Gastroesophageal sphincter (tissue), 4 donors: ENCODE data around the gene ANKMY2. TPM values are rescaled to one million over a fixed set of nuclear protein-coding genes. Genes with fewer than 3 reads are reported as not detected.
A peak's percentile ranks its signal among the peaks of the same experiment; 100 is the strongest.

Source experiments
- ATAC-seq: fragments of 150-250 bp; one replicate; pipeline ENCODE4 v1.9.1; 2016; ENCODE audit warnings: mild to moderate bottlenecking, moderate library complexity
- H3K27ac ChIP-seq, 4 donors: fragments of 200-600 bp; sonication (generic) in 3 of 4; 1 replicate in 3 of 4; 2 replicates in 1 of 4; pipeline ENCODE4 v1.5.1; 2016 to 2019
- H3K27me3 ChIP-seq: fragments of 200-600 bp; sonication (generic); one replicate; pipeline ENCODE4 v1.5.1; 2019
- H3K36me3 ChIP-seq, 2 donors: fragments of 200-600 bp; sonication (generic); one replicate each; pipeline ENCODE4 v1.5.1; 2019; ENCODE audit warnings: control low read depth in 1 of 2
- H3K4me1 ChIP-seq, 3 donors: fragments of 200-600 bp; sonication (generic); 1 replicate in 2 of 3; 2 replicates in 1 of 3; pipeline ENCODE4 v1.5.1; 2016 to 2019; ENCODE audit warnings: control low read depth in 2 of 3
- H3K4me3 ChIP-seq, 2 donors: fragments of 200-600 bp; sonication (generic); one replicate each; pipeline ENCODE4 v1.5.1; 2019; ENCODE audit warnings: mild to moderate bottlenecking in 1 of 2, moderate library complexity in 1 of 2
- H3K9me3 ChIP-seq, 3 donors: fragments of 200-600 bp; sonication (generic); one replicate each; pipeline ENCODE4 v1.5.1; 2017 to 2019; ENCODE audit warnings: control low read depth in 2 of 3
- CTCF ChIP-seq, 4 experiments: fragments of 200-600 bp in 2 of 4; fragments of 450-650 bp in 2 of 4; sonication (generic) in 1 of 4; IDR thresholded peaks; one replicate each; pipeline ENCODE4 v1.5.1; 2017 to 2019; ENCODE audit warnings: antibody characterized with exemption in 4 of 4, mild to moderate bottlenecking in 2 of 4, moderate library complexity in 2 of 4
- EP300 ChIP-seq: sonication (generic); formaldehyde crosslinking; IDR thresholded peaks from one replicate; pipeline ENCODE4 v1.6.1; 2017; ENCODE audit warnings: antibody characterized with exemption, mild to moderate bottlenecking
- POLR2A ChIP-seq, 2 donors: fragments of 450-650 bp; IDR thresholded peaks; one replicate each; pipeline ENCODE4 v1.6.1; 2017; ENCODE audit warnings: antibody characterized with exemption in 2 of 2, mild to moderate bottlenecking in 2 of 2, moderate library complexity in 1 of 2
- POLR2AphosphoS5 ChIP-seq: sonication (generic); formaldehyde crosslinking; IDR thresholded peaks from one replicate; pipeline ENCODE4 v1.6.1; 2017; ENCODE audit warnings: antibody characterized with exemption
- WGBS, 2 donors: methylation state at CpG; one replicate each; pipeline ENCODE4 v1.1.5; 2018; ENCODE audit warnings: low coverage in 1 of 2; 5-methylcytosine and 5-hydroxymethylcytosine counted together
- total RNA-seq, 4 donors: library from RNA; depleted of rRNA; stranded (reverse); fragments of >200 nt; gene quantifications; one replicate each; pipeline ENCODE4 v1.1.0, GENCODE V29; 2016

ANKMY2 gene
- total RNA-seq, 4 donors from 2014 or later, result 13.2 to 37.9 (median 25.3) TPM

GRCh38 chr7:16646472-16647072 is 1.0 kb upstream of the ANKMY2 start:
- peaks cover 4 to 78% (median 21%) of the 10 kb centered on the region in 3 donors for H3K4me1 ChIP-seq
- H3K9me3 ChIP-seq, result no peaks in the 10 kb centered on the region
- peak overlapping the region; percentile 64 to 96 (median 96) for H3K27ac ChIP-seq
- TF ChIP-seq POLR2AphosphoS5 (no peak), CTCF (IDR thresholded peaks at IDR 0.05) (no peak), EP300 (no peak), POLR2A (IDR thresholded peaks at IDR 0.05) (no peak)
- peak; percentile 12 for ATAC-seq
- H3K27me3 ChIP-seq, result no peaks in the 10 kb centered on the region
- peak overlapping the region; percentile 70 to 90 for H3K4me3 ChIP-seq
- no peaks in the 10 kb centered on the region for H3K36me3 ChIP-seq
- WGBS, 2 donors, result 0 to 2% methylated on average over 4 to 7 of the region's 29 CpGs

- no peaks in the 10 kb centered on the region for H3K27me3 ChIP-seq
- H3K36me3 ChIP-seq, result no peaks in the 10 kb centered on the region
- TF ChIP-seq CTCF (IDR thresholded peaks at IDR 0.05), result no peak
- no peak for TF ChIP-seq EP300
- TF ChIP-seq POLR2A (IDR thresholded peaks at IDR 0.05), result no peak
- no peak for TF ChIP-seq POLR2AphosphoS5
- no peaks in the 10 kb centered on the region for H3K9me3 ChIP-seq
- peak overlapping the region; percentile 69 to 96 (median 96) for H3K27ac ChIP-seq
- WGBS, 2 donors, result 0 to 2% methylated on average over 7 to 12 of the region's 57 CpGs
- peak overlapping the region; percentile 70 to 79 for H3K4me3 ChIP-seq
- H3K4me1 ChIP-seq, result peaks cover 0 to 75% (median 18%) of the 10 kb centered on the region in 3 donors
- ATAC-seq, result peak; percentile 40
Measured at GRCh38 chr7:16644636-16645592, 640 bp downstream of the ANKMY2 start.

GRCh38 chr7:16644157-16644556 is 1.4 kb downstream of the ANKMY2 start:
- WGBS, 2 donors, result 15 to 52% methylated on average over 4 of the region's 4 CpGs
- H3K4me1 ChIP-seq, result peaks cover 0 to 71% (median 18%) of the 10 kb centered on the region in 3 donors
- no peak for ATAC-seq
- H3K27ac ChIP-seq, result peak overlapping the region; percentile 69 to 96 (median 96)
- H3K4me3 ChIP-seq, result peak overlapping the region; percentile 70 to 79
- H3K36me3 ChIP-seq, result no peaks in the 10 kb centered on the region
- H3K27me3 ChIP-seq, result no peaks in the 10 kb centered on the region
- no peaks in the 10 kb centered on the region for H3K9me3 ChIP-seq
- TF ChIP-seq POLR2AphosphoS5, result no peak
- TF ChIP-seq POLR2A (IDR thresholded peaks at IDR 0.05), result no peak
- TF ChIP-seq CTCF (IDR thresholded peaks at IDR 0.05), result no peak
- no peak for TF ChIP-seq EP300

GRCh38 chr7:16638282-16639280 is 7.0 kb downstream of the ANKMY2 start:
- H3K9me3 ChIP-seq, result no peaks in the 10 kb centered on the region
- H3K4me1 ChIP-seq, result peaks cover 4 to 93% (median 10%) of the 10 kb centered on the region in 3 donors
- H3K27ac ChIP-seq, result peak overlapping the region in 3 of 4 donors; percentile 16 to 63 (median 47)
- WGBS, 2 donors, result 18 to 59% methylated on average over 5 to 7 of the region's 7 CpGs
- no peak for TF ChIP-seq CTCF (IDR thresholded peaks at IDR 0.05)
- no peak for TF ChIP-seq EP300
- no peak for TF ChIP-seq POLR2AphosphoS5
- no peak for TF ChIP-seq POLR2A (IDR thresholded peaks at IDR 0.05)
- H3K36me3 ChIP-seq, result no peaks in the 10 kb centered on the region
- no peaks in the 10 kb centered on the region for H3K27me3 ChIP-seq
- no peak for ATAC-seq
- H3K4me3 ChIP-seq, result no peak overlapping the region
